Measurements from ENCODE around the gene SMAD6.

DNA sequence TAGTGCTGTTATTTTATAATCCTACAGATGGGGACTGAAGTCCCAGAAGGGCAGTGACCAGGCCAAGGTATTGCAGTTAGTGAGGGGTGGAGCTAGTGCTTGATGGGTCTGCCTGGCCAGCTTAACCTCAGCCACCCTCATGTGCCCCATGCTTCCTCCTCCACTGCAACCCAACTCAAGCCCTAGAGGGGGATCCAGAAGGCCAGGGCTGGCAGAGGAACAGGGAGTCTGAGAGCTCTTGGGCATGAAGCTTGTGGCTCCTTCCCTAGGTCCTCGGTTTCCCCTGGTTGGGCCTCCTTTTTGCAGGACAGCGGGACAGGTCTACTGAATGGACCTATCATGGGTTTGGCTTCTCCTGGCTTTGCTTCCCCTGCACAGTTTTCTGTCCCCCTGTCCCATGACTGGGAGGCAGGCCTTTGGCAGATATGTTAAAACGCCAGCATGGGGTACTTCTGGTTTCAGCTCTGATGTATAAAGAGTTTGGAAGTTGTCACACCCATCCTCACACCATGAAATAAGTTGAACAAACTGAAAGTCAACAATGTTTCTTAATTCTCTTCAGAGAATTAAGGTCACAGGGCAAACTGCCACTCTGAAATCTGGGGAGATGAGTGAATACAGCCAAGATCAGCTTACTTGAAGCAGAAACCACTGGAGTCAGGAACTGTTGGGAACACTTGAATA lies 103.3 kb downstream of the SMAD6 start:
- TF ChIP-seq POLR2A (IDR thresholded peaks at IDR 0.05) = no peak
- no peak for TF ChIP-seq CTCF (IDR thresholded peaks at IDR 0.05)
